ENCODE results near the gene KLHL15. TPM values are rescaled to one million over a fixed set of nuclear protein-coding genes. Genes with fewer than 3 reads are reported as not detected.

Gene KLHL15
- total and polyA plus RNA-seq, 2 experiments from 2014 or later, result 3.4 to 8.2 TPM

DNA sequence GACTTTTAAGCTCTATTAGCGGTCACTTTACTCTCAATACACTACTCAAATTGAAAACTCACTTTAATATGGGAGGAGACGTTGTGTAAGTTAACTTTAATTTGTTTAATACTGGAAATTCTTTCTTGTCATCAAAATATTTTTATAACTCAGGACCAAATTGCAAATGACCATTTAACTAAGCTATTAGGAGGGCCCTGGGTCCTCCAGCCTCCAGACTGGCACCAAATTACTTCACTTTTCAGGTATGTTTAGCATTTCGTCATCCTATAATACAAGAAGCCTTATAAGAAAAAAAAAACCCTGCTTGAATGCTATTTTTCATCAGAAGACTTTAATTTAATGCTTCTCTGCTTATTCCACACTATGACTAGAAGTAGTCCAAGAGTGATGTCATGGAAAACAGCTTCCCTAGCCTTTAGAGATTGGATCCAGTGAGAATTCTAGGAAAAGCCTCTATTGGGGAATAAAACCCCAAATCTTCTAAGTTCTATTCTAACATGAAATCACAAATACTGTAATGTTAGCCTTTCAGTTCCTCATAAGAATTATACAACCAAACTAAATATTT is 6.6 kb downstream of the KLHL15 start:
- no peak overlapping the region for H3K4me3 ChIP-seq
- TF ChIP-seq EZH2 (IDR thresholded peaks at IDR 0.05; ENCODE audit: insufficient read depth, poor library complexity, severe bottlenecking) (no peak), EZH2phosphoT487 (IDR thresholded peaks at IDR 0.05; ENCODE audit: insufficient read depth, low read depth) (no peak)
- DNase-seq, result peak; percentile 47
- no peaks in the 10 kb centered on the region for H3K9me3 ChIP-seq (ENCODE audit: low read depth)
- no peaks in the 10 kb centered on the region for H4K20me1 ChIP-seq (ENCODE audit: insufficient read depth)
- peak overlapping the region; percentile 52 for H3K27ac ChIP-seq
- H3F3A ChIP-seq (ENCODE audit: insufficient read depth), result peaks cover 16% of the 10 kb centered on the region; the same call in 1 of the 2 replicates
- peak overlapping the region; percentile 40 for H3K4me2 ChIP-seq (ENCODE audit: unreplicated experiment)
- in situ Hi-C loops (cut with MboI), result no loop called here
- peaks cover 97% of the 10 kb centered on the region for H3K79me2 ChIP-seq (ENCODE audit: insufficient read depth)
- H3K27me3 ChIP-seq (replicated peaks; ENCODE audit: insufficient read depth), result no peaks in the 10 kb centered on the region
- no peaks in the 10 kb centered on the region for H3K36me3 ChIP-seq (ENCODE audit: low read depth)
- H2AFZ ChIP-seq, result no peak overlapping the region
- WGBS, 2 experiments (ENCODE audit: low coverage in 1 of 2, low lambda C conversion rate in 2 of 2, missing lambda C conversion rate in 2 of 2), result 9 to 15% methylated on average over 3 of the region's 3 CpGs
- no peaks in the 10 kb centered on the region for H3K9me2 ChIP-seq (ENCODE audit: insufficient read depth)
- peaks cover 16% of the 10 kb centered on the region for H3K4me1 ChIP-seq (ENCODE audit: insufficient read depth)
- H3K9ac ChIP-seq, result peak overlapping the region; percentile 47

DNA sequence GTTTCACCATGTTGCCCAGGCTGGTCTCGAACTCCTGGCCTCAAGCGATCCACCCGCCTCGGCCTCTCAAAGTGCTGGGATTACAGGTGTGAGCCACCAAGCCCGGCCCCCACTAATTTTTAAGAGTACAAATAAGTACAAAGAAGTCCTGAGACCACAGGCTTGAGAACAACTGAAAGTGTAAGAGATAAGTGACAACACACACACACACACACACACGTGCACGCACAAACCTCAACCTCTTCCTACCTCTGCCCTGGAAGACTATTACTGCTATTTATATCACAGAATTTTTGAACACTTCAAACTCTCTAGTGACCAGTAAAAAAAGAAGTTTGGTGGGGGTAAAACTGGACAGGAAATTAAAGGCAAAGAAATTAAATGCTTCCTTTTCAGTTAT is 7.5 kb downstream of the KLHL15 start:
- H3K27me3 ChIP-seq (replicated peaks; ENCODE audit: insufficient read depth), result no peaks in the 10 kb centered on the region
- 98 to 99% methylated on average over 6 to 7 of the region's 7 CpGs for WGBS, 2 experiments (ENCODE audit: low coverage in 1 of 2, low lambda C conversion rate in 2 of 2, missing lambda C conversion rate in 2 of 2)
- H3K79me2 ChIP-seq (ENCODE audit: insufficient read depth), result peaks cover 100% of the 10 kb centered on the region
- DNase-seq, result no peak
- no peak for TF ChIP-seq EZH2phosphoT487 (IDR thresholded peaks at IDR 0.05; ENCODE audit: insufficient read depth, low read depth)
- no peak for TF ChIP-seq EZH2 (IDR thresholded peaks at IDR 0.05; ENCODE audit: insufficient read depth, poor library complexity, severe bottlenecking)
- no peak overlapping the region for H3K27ac ChIP-seq
- no peak overlapping the region for H3K4me3 ChIP-seq
- H3K4me1 ChIP-seq (ENCODE audit: insufficient read depth), result peaks cover 16% of the 10 kb centered on the region
- no peak overlapping the region for H3K9ac ChIP-seq
- H4K20me1 ChIP-seq (ENCODE audit: insufficient read depth), result no peaks in the 10 kb centered on the region
- no peaks in the 10 kb centered on the region for H3K36me3 ChIP-seq (ENCODE audit: low read depth)
- peaks cover 16% of the 10 kb centered on the region; the same call in 1 of the 2 replicates for H3F3A ChIP-seq (ENCODE audit: insufficient read depth)
- H3K9me2 ChIP-seq (ENCODE audit: insufficient read depth), result no peaks in the 10 kb centered on the region
- in situ Hi-C loops (cut with MboI), result no loop called here
- no peak overlapping the region for H2AFZ ChIP-seq
- no peak overlapping the region for H3K4me2 ChIP-seq (ENCODE audit: unreplicated experiment)
- H3K9me3 ChIP-seq (ENCODE audit: low read depth), result no peaks in the 10 kb centered on the region

DNA sequence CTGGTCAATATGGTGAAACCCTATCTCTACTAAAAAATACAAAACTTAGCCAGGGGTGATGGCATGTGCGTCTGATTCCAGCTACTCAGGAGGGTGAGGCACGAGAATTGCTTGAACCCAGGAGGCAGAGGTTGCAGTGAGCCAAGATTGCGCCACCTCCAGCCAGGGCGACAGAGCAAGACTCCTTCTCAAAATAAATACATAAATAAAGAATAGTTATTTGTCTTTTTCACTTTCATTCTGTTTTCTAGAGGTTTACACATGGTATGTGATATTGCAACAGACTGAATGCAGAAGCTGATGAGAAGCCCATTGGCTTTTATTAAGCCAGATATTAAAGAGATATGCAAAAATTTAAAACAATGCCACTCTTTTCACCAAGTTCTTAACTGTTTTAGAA is 8.2 kb downstream of the KLHL15 start:
- Histone ChIP-seq H3K9me2 (ENCODE audit: insufficient read depth) (no peaks in the 10 kb centered on the region), H3K79me2 (ENCODE audit: insufficient read depth) (peaks cover 100% of the 10 kb centered on the region), H3K9me3 (ENCODE audit: low read depth) (no peaks in the 10 kb centered on the region), H3K4me3 (no peak overlapping the region), H3K4me1 (ENCODE audit: insufficient read depth) (peaks cover 16% of the 10 kb centered on the region), H3F3A (ENCODE audit: insufficient read depth) (peaks cover 16% of the 10 kb centered on the region; the same call in 1 of the 2 replicates), H3K9ac (no peak overlapping the region), H3K4me2 (ENCODE audit: unreplicated experiment) (no peak overlapping the region), H3K36me3 (ENCODE audit: low read depth) (no peaks in the 10 kb centered on the region), H3K27ac (0 out of 2 replicates have a peak overlapping the region, but pooled peaks have one; percentile 8), H2AFZ (no peak overlapping the region), H4K20me1 (ENCODE audit: insufficient read depth) (no peaks in the 10 kb centered on the region), H3K27me3 (replicated peaks; ENCODE audit: insufficient read depth) (no peaks in the 10 kb centered on the region)
- in situ Hi-C loops (cut with MboI), result no loop called here
- 45 to 61% methylated on average over 4 of the region's 4 CpGs for WGBS, 2 experiments (ENCODE audit: low coverage in 1 of 2, low lambda C conversion rate in 2 of 2, missing lambda C conversion rate in 2 of 2)
- no peak for TF ChIP-seq EZH2phosphoT487 (IDR thresholded peaks at IDR 0.05; ENCODE audit: insufficient read depth, low read depth)
- no peak for TF ChIP-seq EZH2 (IDR thresholded peaks at IDR 0.05; ENCODE audit: insufficient read depth, poor library complexity, severe bottlenecking)
- DNase-seq, result peak; percentile 19

DNA sequence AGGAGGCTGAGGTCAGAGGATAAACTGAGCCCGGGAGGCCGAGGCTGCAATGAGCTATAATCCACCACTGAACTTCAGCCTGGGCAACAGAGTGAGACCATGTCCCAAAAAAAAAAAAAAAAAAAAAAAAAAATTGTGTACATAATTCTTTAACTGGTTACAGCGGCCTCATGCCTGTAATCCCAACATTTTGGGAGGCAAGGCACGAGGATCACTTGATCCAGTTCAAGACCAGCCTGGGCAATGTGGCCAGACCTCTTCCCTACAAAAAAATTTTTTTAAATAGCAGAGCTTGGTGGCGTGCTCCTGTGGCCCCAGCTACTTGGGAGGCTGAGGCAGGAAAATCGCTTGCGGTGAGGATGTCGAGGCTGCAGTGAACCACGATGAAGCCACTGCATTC is 9.3 kb downstream of the KLHL15 start:
- Histone ChIP-seq H3F3A (ENCODE audit: insufficient read depth) (peaks cover 16% of the 10 kb centered on the region; the same call in 1 of the 2 replicates), H2AFZ (no peak overlapping the region), H3K36me3 (ENCODE audit: low read depth) (no peaks in the 10 kb centered on the region), H4K20me1 (ENCODE audit: insufficient read depth) (no peaks in the 10 kb centered on the region), H3K4me1 (ENCODE audit: insufficient read depth) (peaks cover 16% of the 10 kb centered on the region), H3K27me3 (replicated peaks; ENCODE audit: insufficient read depth) (no peaks in the 10 kb centered on the region), H3K9ac (no peak overlapping the region), H3K9me3 (ENCODE audit: low read depth) (no peaks in the 10 kb centered on the region), H3K9me2 (ENCODE audit: insufficient read depth) (no peaks in the 10 kb centered on the region), H3K79me2 (ENCODE audit: insufficient read depth) (peaks cover 100% of the 10 kb centered on the region), H3K4me3 (no peak overlapping the region), H3K27ac (no peak overlapping the region), H3K4me2 (ENCODE audit: unreplicated experiment) (no peak overlapping the region)
- in situ Hi-C loops (cut with MboI), result no loop called here
- no peak for TF ChIP-seq EZH2 (IDR thresholded peaks at IDR 0.05; ENCODE audit: insufficient read depth, poor library complexity, severe bottlenecking)
- 92% methylated on average over 8 to 9 of the region's 9 CpGs for WGBS, 2 experiments (ENCODE audit: low coverage in 1 of 2, low lambda C conversion rate in 2 of 2, missing lambda C conversion rate in 2 of 2)
- no peak for DNase-seq
